HG03175 (cell line): ENCODE measurements around the gene ZNF710.

Experiments used
- ATAC-seq: cut with Tn5 transposase; IDR thresholded peaks from one replicate; pipeline ENCODE4 v1.9.1; 2021; ENCODE audit warnings: mild to moderate bottlenecking, moderate library complexity; ENCODE audit not compliant: unreplicated experiment

Gene ZNF710

DNA sequence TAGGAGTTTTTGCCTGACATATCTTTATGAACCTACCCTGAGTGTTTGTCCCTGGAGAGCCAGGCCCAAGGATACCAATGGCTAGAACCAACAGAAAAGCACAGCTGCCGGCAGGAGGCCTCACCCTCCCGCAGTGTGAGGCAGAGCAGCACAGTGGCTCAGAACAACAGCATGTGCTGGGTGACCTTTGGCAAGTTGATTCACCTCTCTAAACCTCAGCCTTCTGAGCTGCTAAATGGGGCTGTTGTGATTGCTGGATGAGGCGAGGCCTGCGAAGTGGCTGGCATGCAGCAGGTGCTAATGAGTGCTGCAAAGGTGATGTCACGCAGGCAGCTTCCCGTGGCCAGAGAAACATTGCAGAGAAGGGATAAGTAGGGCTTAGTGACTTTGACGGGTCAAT lies 77.8 kb downstream of the ZNF710 start:
- ATAC-seq, result no peak

- ATAC-seq, result no peak
These were observed 78.7 kb downstream of the ZNF710 start for GRCh38 chr15:90079619-90080457.

DNA sequence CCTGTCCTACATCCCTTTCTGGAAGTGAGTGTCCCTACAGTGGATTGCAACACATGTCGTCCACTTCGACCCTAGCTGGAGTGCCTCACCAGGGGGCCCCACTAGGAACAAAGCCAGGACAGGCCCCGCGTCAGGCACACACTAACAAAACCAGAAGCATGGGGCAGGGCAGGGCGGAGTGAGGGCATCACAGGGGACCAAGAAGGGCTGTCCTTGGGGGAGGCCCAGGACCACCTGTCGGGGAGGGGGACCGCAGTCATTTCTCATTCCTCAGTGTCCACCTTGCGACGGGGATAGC lies 79.3 kb downstream of the ZNF710 start:
- no peak for ATAC-seq

GRCh38 chr15:90080818-90081393 lies 79.8 kb downstream of the ZNF710 start:
- no peak for ATAC-seq

DNA sequence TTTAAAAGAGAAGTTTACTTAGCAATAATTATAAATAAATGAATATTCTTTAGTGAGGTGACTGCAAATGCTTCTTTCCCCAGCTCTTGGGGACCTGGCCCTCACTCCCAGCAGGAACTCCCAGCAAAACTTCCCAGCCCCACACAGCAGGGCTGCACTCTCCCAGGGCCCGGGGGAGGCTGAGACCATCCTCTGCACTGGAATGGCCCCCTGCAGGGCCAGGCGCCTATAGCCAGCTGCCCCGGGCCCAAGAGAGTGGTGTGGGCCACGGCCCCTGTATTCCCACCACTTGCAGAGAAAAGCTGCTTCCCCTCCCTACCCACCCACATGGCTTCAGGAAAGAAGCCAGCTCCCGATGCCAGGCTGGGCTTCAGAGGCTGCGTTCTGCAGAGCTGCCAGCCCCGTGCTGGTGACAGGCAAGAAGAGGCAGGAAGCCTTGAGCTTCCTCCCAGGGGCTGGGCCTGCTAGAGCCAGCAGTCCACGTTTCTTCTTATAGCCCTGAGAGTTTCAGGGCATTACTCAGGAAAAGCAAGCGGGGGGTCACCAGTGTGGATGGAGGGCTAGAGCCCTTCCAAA lies 81.1 kb downstream of the ZNF710 start:
- no peak for ATAC-seq

DNA sequence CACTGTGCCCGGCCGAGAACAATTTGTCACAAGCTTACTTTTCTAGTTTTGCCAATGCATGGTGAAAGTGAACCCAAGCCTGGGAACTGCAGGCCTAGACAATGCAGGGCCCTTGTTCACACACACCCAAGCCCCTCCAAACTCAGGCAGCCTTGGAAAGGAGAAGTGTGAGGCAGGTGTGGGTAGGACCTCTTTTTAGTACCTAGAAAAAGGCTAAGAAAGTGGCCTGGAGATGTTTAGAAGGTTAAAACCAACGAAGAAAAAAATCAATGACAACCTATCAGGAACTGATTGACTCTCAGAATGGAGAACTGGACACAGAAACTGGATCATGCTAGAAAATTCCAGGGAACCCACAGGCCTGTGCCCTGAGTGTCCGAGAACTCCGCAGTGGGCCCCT lies 82.3 kb downstream of the ZNF710 start:
- ATAC-seq, result no peak

- no peak for ATAC-seq
These were observed 83.0 kb downstream of the ZNF710 start for GRCh38 chr15:90083954-90084607.

DNA sequence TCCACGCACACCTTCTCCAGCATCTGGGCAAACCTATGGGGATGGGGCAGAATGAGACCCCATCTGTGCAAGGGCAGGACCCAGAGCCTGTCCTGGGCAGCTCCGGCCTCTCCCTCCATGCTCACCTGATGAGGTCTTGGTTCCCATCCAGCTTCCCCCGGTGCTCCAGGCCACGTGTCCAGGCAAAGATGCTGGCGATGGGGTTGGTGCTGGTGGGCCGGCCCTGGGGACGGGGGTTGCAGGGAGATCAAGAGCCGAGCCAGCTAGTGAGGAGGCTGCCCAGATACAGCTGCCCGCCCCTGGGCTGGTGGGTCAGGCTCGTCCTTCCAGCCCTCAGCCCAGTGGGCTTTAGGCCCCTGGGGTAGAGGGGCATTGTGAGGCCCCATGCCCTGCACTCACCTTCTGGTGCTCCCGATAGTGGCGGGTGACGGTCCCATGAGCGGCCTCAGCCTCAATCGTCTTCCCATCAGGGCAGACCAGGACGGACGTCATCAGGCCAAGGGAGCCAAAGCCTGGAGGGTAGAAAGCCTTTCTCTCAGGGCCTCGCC lies 83.8 kb downstream of the ZNF710 start:
- ATAC-seq, result no peak

- ATAC-seq, result no peak
These were observed 84.4 kb downstream of the ZNF710 start for GRCh38 chr15:90085565-90085964.

GRCh38 chr15:90086868-90087268 lies 85.7 kb downstream of the ZNF710 start:
- ATAC-seq, result no peak

GRCh38 chr15:90087454-90088154 lies 86.5 kb downstream of the ZNF710 start:
- no peak for ATAC-seq

DNA sequence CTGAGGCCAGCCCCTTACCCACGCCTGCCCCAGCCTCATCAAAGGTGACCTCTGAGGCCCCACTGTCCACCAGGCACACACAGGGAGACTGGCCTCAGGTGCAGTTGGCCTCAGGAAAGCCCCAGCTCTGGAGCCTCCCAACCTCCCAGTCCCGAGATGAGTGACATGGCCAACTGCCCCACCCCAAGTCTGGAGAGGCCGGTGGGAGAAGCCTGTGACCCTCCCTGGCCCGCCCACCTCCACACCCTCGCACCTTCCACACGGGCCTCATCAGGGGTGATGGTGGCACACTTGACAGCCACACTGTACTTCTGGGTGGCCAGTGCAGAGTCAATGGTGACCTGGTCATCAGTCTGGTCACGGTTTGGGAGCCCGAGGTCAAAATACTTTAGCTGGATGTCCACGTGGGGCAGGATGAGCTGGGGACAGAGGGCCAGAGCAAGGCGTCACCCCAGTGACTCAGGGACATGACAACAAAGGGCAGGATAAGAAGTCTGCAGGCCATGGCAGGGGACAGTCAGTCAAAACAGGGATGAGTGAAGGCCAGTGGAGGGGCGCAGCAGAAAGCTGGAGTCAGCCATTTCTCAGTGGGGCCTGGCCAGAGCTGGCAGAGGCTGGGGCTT lies 89.2 kb downstream of the ZNF710 start:
- ATAC-seq, result no peak

DNA sequence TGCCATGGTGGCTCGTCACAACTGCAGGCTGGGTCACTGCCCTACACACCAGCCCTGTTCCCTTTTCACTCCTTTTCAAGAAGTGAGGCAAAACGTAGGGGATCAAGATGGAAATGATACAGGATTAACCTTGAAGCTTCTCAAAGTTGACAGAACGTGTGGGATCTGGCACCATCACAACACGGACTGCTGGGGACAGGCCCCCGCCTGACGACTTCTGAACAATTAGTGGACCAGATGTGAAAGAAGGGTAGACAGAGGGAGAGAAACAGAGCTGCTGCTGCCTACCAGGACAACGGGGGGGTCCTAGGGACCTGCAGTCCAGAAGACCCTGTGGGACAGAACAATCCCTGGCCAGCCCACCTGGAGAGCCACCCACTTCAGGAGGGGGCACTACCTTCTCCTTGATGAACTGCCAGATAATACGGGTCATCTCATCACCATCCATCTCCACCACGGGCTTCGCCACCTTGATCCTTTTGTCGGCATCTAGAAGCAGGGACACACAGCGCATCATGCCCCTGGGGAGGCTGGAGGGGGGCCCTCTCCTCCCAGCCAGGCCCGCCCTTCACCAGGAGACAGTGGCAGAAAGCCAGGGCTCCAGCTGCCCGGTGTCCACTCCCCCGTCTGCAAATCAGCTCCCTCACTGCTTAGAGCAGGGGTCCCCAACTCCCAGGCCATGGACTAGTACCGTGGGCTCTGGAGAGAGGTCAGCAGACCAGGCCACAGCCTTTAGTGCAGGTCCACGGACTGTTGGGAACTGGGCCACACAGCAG lies 90.2 kb downstream of the ZNF710 start:
- ATAC-seq, result no peak

GRCh38 chr15:90095521-90095959 lies 94.4 kb downstream of the ZNF710 start:
- peak; percentile 42 for ATAC-seq

DNA sequence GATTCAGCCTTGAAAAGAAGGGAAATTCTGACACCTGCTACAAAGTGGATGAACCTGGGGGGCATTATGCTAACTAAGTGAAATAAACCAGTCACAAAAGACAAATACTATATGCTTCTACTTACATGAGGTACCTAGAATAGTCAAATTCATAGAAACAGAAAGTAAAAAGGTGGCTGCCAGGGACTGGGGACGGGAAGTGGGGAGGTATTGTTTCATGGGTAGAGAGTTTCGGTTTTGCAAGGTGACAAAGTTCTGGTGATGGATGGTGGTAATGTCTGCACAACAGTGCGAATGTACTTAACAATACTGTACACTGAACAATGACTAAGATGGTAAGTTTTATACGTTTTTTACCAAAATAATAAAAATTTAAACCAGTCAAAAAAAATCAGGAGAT lies 96.4 kb downstream of the ZNF710 start:
- peak; percentile 69 for ATAC-seq

GRCh38 chr15:90099072-90099867 lies 98.1 kb downstream of the ZNF710 start:
- ATAC-seq, result no peak

DNA sequence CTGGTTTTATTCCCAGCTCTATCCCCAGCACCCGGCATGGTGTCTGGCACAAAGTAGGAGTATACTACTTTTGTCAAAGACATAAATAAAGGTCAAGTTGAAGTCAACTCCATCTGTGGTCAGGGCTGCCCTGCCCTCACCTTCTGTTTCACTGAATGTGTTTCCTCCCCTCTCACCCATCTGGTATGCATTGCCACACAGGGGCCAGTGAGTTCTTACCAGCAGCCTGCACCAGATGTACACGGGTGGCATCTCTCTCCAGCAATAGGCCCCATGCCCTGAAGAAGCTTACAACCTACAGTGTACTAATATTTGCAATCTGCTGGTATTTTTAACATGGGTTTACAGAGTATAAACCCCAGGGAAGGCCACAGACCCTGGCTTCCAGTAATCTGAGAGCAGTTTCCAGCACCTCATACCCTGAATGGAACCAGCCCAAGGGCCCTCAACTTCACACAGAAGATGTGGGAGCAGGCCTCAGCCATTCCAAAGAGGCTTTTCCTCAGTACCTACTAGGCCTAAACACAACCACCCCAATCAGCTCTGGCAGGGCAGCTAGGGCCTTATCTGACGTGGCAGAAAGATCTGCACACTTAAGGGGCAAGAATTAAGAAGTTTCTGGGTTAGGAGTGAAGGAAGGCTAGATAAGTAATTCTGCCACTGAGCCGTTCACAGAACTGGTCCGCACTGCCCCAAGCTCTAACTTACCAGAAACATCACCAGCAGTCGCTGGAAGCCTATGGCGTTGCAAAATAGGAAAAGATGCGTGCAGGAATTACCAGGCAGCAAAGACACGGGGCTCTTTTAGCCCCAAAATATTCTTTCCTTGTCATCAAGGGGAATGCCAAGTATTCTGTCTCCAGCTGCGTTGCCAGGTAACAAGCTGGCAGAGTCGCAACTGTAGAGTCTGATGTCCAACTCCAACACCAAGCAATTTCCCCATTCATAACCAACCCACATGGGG lies 99.0 kb downstream of the ZNF710 start:
- no peak for ATAC-seq
